Neutrophil (primary cell): ENCODE measurements around the gene FEV.

Experiments
- H3K27ac ChIP-seq: fragments of 200-600 bp; sonication (generic); 2 replicates; pipeline ENCODE4 v1.5.1; 2016; ENCODE audit warnings: mild to moderate bottlenecking, moderate library complexity
- H3K27me3 ChIP-seq: fragments of 200-600 bp; sonication (generic); 2 replicates; pipeline ENCODE4 v1.6.0; 2016; ENCODE audit warnings: mild to moderate bottlenecking
- H3K36me3 ChIP-seq: fragments of 200-600 bp; sonication (generic); 2 replicates; pipeline ENCODE4 v1.5.1; 2017
- H3K4me1 ChIP-seq, 2 experiments: fragments of 200-600 bp in 1 of 2; sonication (generic) in 1 of 2; 1 replicate in 1 of 2; 2 replicates in 1 of 2; pipeline versions ENCODE4 v1.5.1 to v1.6.1; 2013 to 2016; ENCODE audit warnings: low read depth in 1 of 2, low read length in 1 of 2, mild to moderate bottlenecking in 1 of 2, moderate library complexity in 1 of 2; ENCODE audit not compliant: control insufficient read depth in 1 of 2, insufficient read depth in 1 of 2
- H3K4me3 ChIP-seq, 2 experiments: fragments of 200-600 bp in 1 of 2; sonication (generic) in 1 of 2; 1 replicate in 1 of 2; 2 replicates in 1 of 2; pipeline ENCODE4 v1.5.1; 2013 to 2016; ENCODE audit warnings: low read depth in 1 of 2, low read length in 1 of 2, mild to moderate bottlenecking in 1 of 2, moderate library complexity in 1 of 2
- H3K9me3 ChIP-seq: fragments of 200-600 bp; sonication (generic); 2 replicates; pipeline ENCODE4 v1.5.1; 2016
- CTCF ChIP-seq: fragments of 200-600 bp; sonication (generic); IDR thresholded peaks from 2 replicates; pipeline ENCODE4 v1.5.1; 2016; ENCODE audit warnings: antibody characterized with exemption

Gene FEV

GRCh38 chr2:219020604-219021365, 35.8 kb upstream of the FEV start:
- H3K27me3 ChIP-seq = peaks cover 53% of the 10 kb centered on the region
- no peak overlapping the region for H3K4me3 ChIP-seq
- H3K36me3 ChIP-seq = no peaks in the 10 kb centered on the region
- H3K27ac ChIP-seq = no peak overlapping the region
- no peaks in the 10 kb centered on the region for H3K9me3 ChIP-seq
- H3K4me1 ChIP-seq = no peaks in the 10 kb centered on the region
- no peak for TF ChIP-seq CTCF

DNA sequence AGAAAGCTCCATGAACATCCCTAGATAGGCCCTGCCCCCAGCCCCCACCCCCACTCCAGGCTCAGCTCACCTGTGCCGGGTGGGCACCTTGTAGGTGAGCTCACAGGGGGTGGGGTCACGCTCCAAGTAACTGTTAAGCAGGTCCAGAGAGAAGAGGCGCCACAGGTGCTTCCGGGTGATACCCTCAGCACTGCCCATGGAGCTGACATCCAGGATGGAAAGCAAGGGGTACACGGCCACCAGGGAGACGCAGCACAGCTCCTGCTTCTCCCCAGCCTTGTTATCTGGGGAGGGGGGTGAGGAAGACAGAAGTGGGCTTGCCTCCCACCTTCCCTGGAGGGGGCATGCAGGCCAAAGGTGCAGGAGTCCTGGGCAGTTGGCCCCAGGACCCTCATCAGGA, 34.5 kb upstream of the FEV start:
- Histone ChIP-seq H3K9me3 (no peaks in the 10 kb centered on the region), H3K27ac (no peak overlapping the region), H3K27me3 (peaks cover 54% of the 10 kb centered on the region), H3K4me3 (no peak overlapping the region), H3K36me3 (no peaks in the 10 kb centered on the region), H3K4me1 (no peaks in the 10 kb centered on the region)
- TF ChIP-seq CTCF = no peak

GRCh38 chr2:219018726-219019125, 33.7 kb upstream of the FEV start:
- Histone ChIP-seq H3K4me1 (no peaks in the 10 kb centered on the region), H3K27me3 (peaks cover 54% of the 10 kb centered on the region)
- TF ChIP-seq CTCF = no peak

GRCh38 chr2:219018286-219018685, 33.3 kb upstream of the FEV start:
- Histone ChIP-seq H3K4me3 (no peak overlapping the region), H3K36me3 (no peaks in the 10 kb centered on the region), H3K9me3 (no peaks in the 10 kb centered on the region), H3K27ac (no peak overlapping the region), H3K27me3 (peaks cover 54% of the 10 kb centered on the region), H3K4me1 (no peaks in the 10 kb centered on the region)
- no peak for TF ChIP-seq CTCF

More at GRCh38 chr2:219018726-219019125, 33.7 kb upstream of the FEV start:
- H3K27ac ChIP-seq = no peak overlapping the region
- no peak overlapping the region for H3K4me3 ChIP-seq
- no peaks in the 10 kb centered on the region for H3K36me3 ChIP-seq
- H3K9me3 ChIP-seq = no peaks in the 10 kb centered on the region

GRCh38 chr2:219017201-219017931, 32.4 kb upstream of the FEV start:
- H3K9me3 ChIP-seq = no peaks in the 10 kb centered on the region
- no peak for TF ChIP-seq CTCF

More at GRCh38 chr2:219017201-219017931, 32.4 kb upstream of the FEV start:
- H3K4me3 ChIP-seq = no peak overlapping the region
- no peaks in the 10 kb centered on the region for H3K36me3 ChIP-seq
- peaks cover 61% of the 10 kb centered on the region for H3K27me3 ChIP-seq
- H3K4me1 ChIP-seq = no peaks in the 10 kb centered on the region
- no peak overlapping the region for H3K27ac ChIP-seq
